Parietal lobe (tissue), 2 donors: ENCODE measurements around the gene TRAF7. TPM values are rescaled to one million over a fixed set of nuclear protein-coding genes. Genes with fewer than 3 reads are reported as not detected.

ENCODE experiments used
- small RNA-seq: library from RNA; depleted of rRNA; stranded (forward); fragments of <200 nt; gene quantifications from one replicate; pipeline ENCODE3, GENCODE V24; 2014; ENCODE audit warnings: low replicate concordance
- total RNA-seq: library from RNA; depleted of rRNA; stranded (reverse); fragments of >200 nt; gene quantifications from one replicate; pipeline ENCODE4 v1.2.3, GENCODE V29; 2014

Gene TRAF7
- total RNA-seq, result 34.7 TPM

DNA sequence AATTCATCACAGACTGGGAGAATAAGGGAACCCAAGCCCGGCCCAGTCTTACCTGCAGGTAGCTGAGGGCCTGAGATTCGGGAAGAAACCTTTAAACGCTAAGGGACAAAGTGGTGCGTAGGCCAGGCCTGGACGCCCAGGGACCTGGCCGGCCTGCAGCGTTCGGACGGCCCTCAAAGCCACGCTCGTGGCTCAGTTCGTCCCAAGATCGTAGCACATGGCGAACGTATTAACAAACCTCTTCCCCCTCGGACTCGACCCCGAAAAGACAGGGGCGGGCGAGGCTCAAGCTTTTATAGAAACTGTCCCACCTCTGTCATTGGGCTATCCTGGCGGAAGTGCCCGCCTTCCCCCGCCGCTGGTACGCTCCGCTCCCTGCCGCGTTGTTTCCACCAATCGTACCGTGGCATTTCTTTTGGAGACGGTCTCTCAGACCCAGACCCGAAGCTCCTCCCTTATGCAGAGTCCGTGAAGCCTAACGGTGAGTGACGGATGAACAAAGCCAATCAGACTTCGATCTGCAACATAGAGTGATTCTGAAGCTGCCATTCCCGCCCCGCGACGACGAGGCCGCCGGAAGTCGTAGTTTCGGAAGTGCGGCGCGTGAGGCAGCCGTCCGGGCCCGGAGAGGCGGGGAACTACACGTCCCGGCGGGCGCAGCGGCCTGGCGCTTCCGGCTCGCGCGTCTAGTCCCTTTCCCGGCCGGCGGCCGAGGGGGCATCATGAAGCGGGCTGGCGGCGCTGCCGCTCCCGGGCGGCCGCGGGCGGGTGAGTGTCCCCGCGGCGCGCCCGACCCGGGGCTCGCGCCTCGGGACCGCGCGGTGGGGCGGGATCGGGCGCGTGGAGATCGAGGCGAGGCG is at the start of gene TRAF7:
TRAF7 (plus strand) TSS at position 692 of the 860 bp plus-strand sequence. CDS start 8,139 bp downstream, outside the sequence.

DNA sequence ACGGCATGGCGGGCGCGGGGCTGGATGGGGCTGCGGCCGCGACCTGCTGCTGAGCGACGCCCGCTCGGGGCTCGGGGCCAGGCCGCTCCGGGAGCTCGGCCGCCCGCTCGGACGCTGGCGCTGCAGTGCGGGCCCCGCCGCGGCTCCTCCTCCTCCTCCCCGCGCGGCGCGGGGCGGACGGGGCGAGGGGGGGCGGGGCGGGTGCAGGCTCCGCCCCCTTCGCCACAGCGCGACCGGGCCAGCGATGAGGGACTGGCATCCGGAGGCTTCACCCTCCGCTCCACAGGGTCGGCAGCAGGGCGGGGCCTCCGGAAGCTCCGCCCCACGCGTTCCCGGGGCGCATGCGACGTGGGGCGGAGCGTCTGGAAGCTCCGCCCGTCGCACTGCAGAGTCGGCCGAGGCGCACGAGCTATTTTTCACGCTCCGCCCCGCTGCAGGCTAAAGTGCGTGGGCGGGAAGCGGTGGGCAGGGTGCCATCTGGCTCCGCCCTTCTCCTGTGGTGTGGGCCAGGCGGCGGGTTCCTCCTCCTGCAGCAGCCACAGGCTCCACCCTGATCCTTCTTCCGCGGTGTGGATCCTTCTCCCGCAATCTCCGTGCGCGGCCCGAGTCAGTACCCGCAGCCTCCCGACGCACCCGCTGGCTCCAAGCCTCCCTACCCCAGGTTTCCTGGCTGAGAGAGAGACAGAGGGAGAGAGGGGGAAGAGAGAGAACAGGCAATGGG is 19.7 kb upstream of the TRAF7 start, which contains the start of gene PKD1:
PKD1 (minus strand) TSS at position 129 of the 721 bp plus-strand sequence. CDS start 209 bp downstream, outside the sequence.

DNA sequence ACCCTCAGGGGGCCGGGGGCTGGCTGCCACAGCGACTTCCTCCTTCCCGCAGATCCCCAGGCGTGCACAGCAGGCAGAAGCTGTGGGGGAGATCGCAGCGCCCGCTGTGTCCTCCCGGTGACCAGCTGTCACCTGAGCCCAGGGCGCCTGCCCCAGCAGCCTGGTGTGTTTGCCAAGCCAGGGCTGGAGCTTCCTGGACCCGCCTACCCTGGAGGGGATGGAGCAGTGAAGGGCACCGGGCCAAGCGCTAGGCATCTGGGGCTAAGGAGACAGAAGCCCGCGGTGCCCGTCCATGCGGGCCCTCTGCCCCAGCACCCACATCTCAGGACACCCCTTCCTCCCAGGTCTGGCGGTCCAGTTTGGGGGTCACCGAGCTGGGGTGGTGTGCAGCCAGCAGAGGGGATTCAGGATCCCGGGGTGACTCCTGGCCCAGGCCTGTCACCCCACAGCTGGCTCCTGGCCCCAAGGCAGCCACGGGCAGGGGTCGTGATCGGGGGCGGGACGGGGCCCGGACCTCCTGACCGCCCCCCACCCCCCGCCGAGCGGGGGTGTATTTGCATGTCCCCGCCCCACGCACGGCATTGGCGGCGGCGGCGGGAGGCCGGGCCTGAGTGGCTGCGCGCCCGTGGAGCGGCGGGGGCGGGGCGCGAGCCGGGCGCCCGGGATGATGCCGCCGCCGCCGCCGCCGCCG is 7.5 kb upstream of the TRAF7 start, which contains the start of gene RAB26:
RAB26 (plus strand) TSS at position 645 of the 691 bp plus-strand sequence. CDS start 159 bp downstream, outside the sequence.

DNA sequence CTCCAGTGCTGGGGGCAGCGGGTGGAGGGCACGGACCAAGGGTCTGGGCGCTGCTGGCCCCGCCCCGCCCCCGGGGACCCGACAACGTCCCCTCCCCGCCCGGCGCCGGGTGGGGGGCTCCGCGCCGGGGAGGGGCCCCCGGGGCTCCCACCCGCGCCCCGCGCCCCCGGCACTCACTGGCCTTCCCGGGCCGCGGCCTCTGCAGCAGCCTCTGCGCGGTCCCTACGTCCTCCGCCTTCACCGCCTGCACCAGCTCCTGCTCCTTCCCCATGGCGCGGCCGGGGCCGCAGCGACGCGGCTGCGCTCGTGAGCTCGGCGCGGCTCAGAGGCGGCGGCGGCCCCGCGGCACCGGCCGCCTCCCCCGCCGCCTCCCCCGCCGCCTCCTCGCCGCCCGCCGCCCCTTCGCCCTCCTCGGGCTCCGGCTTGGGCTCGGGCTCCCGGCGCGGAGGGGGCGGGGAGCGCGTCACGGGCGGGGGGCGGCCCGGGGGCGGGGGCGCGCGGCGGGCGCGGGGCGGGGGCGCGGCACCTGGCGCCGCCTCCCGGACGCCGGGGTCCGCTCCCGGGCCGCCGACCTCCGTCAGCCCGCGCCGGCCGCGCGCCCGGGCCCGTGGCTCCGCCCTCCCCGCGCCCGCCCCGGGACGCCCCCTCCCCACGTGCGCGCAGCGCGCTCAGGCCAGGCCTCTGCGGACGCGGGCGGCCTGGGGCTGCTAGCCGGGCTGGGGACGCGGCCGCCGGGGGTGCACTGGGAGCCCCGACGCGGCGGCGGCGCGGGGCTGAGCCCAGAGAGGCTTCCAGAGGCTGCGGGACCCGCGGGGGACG is 40.8 kb downstream of the TRAF7 start, which contains the start of gene CASKIN1:
CASKIN1 (minus strand) TSS at position 444 of the 819 bp plus-strand sequence; CDS start at position 271, 173 bp downstream.

DNA sequence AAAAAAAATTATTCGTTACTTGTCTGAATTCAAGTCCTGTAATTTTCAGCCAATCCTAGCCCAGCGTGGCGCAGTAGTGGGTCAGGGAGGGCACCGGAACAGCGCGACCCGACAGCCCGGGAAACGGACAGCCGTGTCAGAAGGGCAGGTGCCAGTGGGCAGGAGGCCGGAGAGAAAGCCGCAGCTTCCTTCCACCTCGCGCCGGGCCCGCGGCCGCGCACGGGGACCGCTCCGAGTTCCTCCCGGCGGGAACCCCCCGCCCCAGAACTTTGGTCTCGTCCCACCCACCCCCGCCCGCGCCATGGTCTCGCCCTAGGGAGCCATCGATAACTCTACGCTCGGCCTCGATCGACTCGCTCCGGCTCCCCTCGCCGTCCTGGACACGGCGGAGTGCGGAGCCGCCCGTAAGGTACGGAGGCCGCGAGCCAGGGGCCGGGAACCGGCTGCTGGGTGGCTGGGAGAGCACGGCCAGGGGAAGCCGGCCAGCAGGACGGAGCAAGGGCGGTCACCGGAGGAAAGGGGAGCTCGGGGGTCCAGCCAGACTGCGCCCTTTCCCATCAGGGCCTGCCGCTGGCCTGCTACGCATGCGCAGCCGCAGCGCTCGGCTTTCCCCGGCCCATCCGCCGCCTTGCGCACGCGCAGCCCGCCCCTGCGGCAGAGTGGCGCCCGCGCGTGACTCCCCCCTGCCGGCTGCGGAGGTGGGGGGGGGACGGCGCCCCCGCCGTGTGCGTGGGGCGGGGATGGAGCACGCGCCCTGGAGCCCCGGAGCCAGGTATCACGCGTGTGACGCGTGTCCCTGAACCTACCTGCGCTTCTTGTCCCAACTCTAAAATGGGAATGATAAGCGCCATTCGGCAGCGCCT is 49.8 kb downstream of the TRAF7 start, which contains the start of gene MLST8:
MLST8 (plus strand) TSS at position 351 of the 863 bp plus-strand sequence. CDS start 632 bp downstream, outside the sequence.

DNA sequence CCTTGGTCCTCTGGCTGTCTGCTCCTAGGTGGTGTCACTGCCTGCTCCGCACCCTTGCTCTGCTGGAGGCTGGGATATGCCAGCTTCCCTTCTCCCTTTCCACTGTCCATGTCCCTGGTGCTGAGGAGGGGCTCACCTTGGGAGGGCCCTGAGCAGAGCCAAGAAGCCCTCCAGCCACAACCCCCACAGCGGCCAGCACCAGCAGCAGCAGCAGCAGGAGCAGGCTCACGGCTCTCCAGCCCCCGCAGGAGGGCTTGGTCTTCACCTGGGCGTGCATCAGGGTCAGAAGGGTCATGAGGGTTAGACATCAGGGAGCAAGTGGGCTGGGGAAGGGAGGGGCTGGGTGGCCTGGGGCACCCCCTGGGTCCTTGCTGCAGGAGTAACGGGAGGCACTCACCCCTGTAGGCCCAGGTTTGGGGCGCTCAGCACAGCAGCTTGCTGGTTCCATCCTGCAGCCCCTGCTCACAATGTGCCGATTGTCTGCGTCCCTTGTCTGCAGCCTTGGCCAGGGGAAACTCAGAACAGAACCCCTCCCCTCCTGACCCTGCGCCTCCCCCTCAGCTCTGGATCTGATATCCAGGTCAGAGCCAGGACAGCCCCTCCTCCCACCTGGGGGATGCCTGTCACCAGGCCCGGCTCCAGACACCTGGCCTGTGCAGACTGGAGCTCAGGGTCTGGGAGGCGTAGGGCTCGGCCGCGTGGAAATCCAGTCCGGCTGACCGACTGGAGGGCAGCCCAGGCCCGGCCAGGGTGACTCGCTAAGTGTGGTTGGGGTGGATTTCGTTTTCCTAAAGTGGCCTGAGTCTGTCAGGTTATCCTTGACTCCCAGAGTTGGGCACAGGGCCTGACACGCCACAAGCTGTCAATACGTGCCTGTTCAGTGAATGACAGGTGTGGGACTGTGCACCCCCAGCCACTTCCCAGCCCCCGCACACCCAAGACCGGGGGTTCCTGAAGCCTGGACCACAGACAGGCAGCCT is 55.1 kb downstream of the TRAF7 start, which contains the start of gene BRICD5:
BRICD5 (minus strand) TSS at position 478 of the 980 bp plus-strand sequence; CDS start at position 448, 30 bp downstream.

DNA sequence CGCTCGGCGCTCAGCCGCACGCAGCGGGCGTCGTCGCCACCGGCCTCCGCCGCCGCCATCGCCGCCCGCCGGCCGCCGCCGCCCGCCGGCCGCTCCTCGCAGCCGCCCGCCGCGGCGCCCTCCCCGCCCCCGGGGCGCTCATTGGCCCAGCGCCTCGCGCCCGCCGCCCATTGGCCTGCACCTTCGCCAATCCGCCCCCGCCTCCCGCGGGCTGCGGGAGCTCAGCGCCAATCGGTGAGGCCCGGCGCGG is 59.1 kb downstream of the TRAF7 start, which contains the start of gene PGP:
PGP (minus strand) TSS at position 122 of the 250 bp plus-strand sequence; CDS start at position 59, 63 bp downstream.

DNA sequence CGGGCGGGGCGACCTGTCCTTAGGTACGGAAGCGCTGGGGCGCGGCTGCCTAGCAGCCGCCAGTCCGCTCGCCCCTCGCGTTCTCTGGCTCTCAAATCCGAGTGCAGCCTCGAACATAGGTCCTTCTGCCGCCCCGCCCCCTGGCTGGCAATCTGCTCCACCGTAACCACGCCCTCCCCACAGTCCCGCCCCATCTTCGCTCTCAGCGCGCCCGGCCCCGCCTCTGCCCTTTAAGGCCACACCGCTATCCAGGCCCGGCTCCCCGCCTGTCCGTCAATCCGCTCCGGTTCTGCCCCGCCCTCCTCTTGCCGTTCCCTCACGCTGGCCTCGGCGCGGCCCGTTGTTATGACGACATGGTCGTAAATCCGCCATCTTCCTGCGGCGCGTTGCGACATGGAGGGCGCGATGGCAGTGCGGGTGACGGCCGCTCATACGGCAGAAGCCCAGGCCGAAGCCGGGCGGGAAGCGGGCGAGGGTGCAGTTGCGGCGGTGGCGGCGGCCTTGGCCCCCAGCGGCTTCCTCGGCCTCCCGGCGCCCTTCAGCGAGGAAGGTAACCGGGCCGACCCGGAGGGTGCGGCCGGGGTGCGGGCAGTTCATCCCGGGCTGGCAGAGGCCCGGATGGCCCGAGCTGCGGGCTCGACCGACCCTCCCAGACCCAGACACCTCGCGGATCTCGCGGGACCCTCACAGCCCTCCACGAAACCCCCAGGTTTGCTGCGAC is 67.8 kb downstream of the TRAF7 start, which contains the start of gene E4F1:
E4F1 (plus strand) TSS at position 371 of the 721 bp plus-strand sequence; CDS start at position 394, 23 bp downstream.

Small RNA genes within 50 kb of the gene (small RNA-seq; reads per million reads assigned to genes)
- gene MIR3180-5 (not detected), gene MIR4516 (not detected), gene RF00019 (not detected), gene SNORD60 (not detected)

Other genes starting within 250 kb of the TRAF7 start
- not detected for gene HS3ST6, start 237.4 kb upstream of the TRAF7 start, total RNA-seq
- 3.1 TPM for gene MSRB1, start 212.6 kb upstream of the TRAF7 start, total RNA-seq
- gene RPL3L, start 201.1 kb upstream of the TRAF7 start, total RNA-seq, result not detected
- gene NDUFB10, start 196.2 kb upstream of the TRAF7 start, total RNA-seq, result 73.6 TPM
- gene RPS2, start 191.0 kb upstream of the TRAF7 start, total RNA-seq, result 1,162 TPM
- gene RNF151, start 188.9 kb upstream of the TRAF7 start, total RNA-seq, result not detected
- gene TBL3, start 183.7 kb upstream of the TRAF7 start, total RNA-seq, result 16.6 TPM
- 2.8 TPM for gene NOXO1, start 174.3 kb upstream of the TRAF7 start, total RNA-seq
- gene GFER, start 171.6 kb upstream of the TRAF7 start, total RNA-seq, result 16.6 TPM
- 67.9 TPM for gene SYNGR3, start 165.8 kb upstream of the TRAF7 start, total RNA-seq
- gene ZNF598, start 146.0 kb upstream of the TRAF7 start, total RNA-seq, result 9.4 TPM
- gene NPW, start 136.0 kb upstream of the TRAF7 start, total RNA-seq, result not detected
- gene NHERF2, start 128.9 kb upstream of the TRAF7 start, total RNA-seq, result 10.0 TPM
- gene NTHL1, start 107.9 kb upstream of the TRAF7 start, total RNA-seq, result 22.5 TPM
- gene TSC2, start 107.8 kb upstream of the TRAF7 start, total RNA-seq, result 148 TPM
- gene PKD1, start 19.9 kb upstream of the TRAF7 start, total RNA-seq, result 272 TPM
- 4.4 TPM for gene RAB26, start 7.2 kb upstream of the TRAF7 start, total RNA-seq
- gene CASKIN1, start 40.8 kb downstream of the TRAF7 start, total RNA-seq, result 39.8 TPM
- 18.5 TPM for gene MLST8, start 49.7 kb downstream of the TRAF7 start, total RNA-seq
- 8.5 TPM for gene BRICD5, start 55.1 kb downstream of the TRAF7 start, total RNA-seq
- 23.8 TPM for gene PGP, start 59.1 kb downstream of the TRAF7 start, total RNA-seq
- gene E4F1, start 67.8 kb downstream of the TRAF7 start, total RNA-seq, result 46.6 TPM
- gene DNASE1L2, start 80.7 kb downstream of the TRAF7 start, total RNA-seq, result 7.5 TPM
- gene ECI1, start 95.8 kb downstream of the TRAF7 start, total RNA-seq, result 16.3 TPM
- 129 TPM for gene RNPS1, start 112.3 kb downstream of the TRAF7 start, total RNA-seq
- gene ABCA3, start 184.9 kb downstream of the TRAF7 start, total RNA-seq, result 57.3 TPM